Measurements from ENCODE around the gene CD69.

- TF ChIP-seq FOXM1 (IDR thresholded peaks at IDR 0.05; ENCODE audit: borderline replicate concordance, low read depth): no peak
- no peak for TF ChIP-seq EP300 (IDR thresholded peaks at IDR 0.05; ENCODE audit: borderline replicate concordance)
- TF ChIP-seq NFIC (IDR thresholded peaks at IDR 0.05): no peak
- no peak for TF ChIP-seq REST (IDR thresholded peaks at IDR 0.05; ENCODE audit: low read depth)
- no peak for TF ChIP-seq RAD21 (IDR thresholded peaks at IDR 0.05; ENCODE audit: low read depth)
- no peak for TF ChIP-seq USF1 (IDR thresholded peaks at IDR 0.05)
- TF ChIP-seq CEBPB (IDR thresholded peaks at IDR 0.05): no peak
- no peak for TF ChIP-seq ZBTB7A (IDR thresholded peaks at IDR 0.05; ENCODE audit: low read depth)
- no peak for TF ChIP-seq YY1 (IDR thresholded peaks at IDR 0.05; ENCODE audit: low read depth)
These were observed 33.2 kb upstream of the CD69 start for GRCh38 chr12:9793779-9794395.

All from Ishikawa (cell line).